OCI-LY7 (cell line): ENCODE results near the gene TGFBR2.

ENCODE experiments used
- EZH2phosphoT487 ChIP-seq: fragments of 200-600 bp; sonication (generic); IDR thresholded peaks from 2 replicates; pipeline ENCODE4 v1.6.1; 2018; ENCODE audit warnings: low read depth, borderline replicate concordance, mild to moderate bottlenecking, mixed run types, antibody characterized with exemption, low read length, moderate library complexity, mixed read lengths
- TF ChIP-seq, protein P1 (sequence below): fragments of 200-600 bp; sonication (generic); conservative IDR thresholded peaks from 2 replicates; pipeline ENCODE4 v1.5.1; 2014; ENCODE audit warnings: mild to moderate bottlenecking, antibody characterized with exemption, low read length, moderate library complexity, mixed read lengths

DNA sequence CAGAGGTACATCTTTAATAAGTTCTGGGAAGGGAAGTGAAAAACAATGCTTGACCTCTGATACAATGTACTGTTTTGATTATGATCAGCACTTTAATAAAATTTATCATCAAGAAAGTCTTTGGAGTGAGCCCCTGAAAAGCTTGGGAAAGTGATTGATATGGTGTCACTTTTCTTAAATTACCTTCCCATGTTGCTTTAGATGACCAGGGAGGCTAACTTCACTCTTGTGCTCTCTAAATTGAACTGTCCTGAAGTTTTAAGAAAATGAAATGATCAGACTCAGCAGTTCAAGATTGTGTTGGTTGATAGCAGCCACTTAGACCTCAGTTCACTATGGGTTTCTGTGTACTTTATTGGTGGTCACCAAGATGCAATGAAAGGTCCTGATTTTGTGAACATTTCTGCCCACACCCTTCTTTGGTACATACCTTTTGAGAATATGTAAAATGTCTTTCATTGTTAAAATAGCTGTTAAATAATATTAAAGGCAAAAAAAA, 15.7 kb downstream of the TGFBR2 start:
- TF ChIP-seq, protein P1, sequence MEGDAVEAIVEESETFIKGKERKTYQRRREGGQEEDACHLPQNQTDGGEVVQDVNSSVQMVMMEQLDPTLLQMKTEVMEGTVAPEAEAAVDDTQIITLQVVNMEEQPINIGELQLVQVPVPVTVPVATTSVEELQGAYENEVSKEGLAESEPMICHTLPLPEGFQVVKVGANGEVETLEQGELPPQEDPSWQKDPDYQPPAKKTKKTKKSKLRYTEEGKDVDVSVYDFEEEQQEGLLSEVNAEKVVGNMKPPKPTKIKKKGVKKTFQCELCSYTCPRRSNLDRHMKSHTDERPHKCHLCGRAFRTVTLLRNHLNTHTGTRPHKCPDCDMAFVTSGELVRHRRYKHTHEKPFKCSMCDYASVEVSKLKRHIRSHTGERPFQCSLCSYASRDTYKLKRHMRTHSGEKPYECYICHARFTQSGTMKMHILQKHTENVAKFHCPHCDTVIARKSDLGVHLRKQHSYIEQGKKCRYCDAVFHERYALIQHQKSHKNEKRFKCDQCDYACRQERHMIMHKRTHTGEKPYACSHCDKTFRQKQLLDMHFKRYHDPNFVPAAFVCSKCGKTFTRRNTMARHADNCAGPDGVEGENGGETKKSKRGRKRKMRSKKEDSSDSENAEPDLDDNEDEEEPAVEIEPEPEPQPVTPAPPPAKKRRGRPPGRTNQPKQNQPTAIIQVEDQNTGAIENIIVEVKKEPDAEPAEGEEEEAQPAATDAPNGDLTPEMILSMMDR: no peak
- no peak for TF ChIP-seq EZH2phosphoT487
